IPS-18c (cell line): ENCODE data around the gene NSD2.
"Not testable (repeated sequence)": the region's sequence is repeated elsewhere in the genome, so short reads cannot be mapped to it uniquely, and the experiment has no call there.

Experiments
- H3K4me3 ChIP-seq: 2 replicates; pipeline ENCODE4 v1.7.0; 2013; ENCODE audit warnings: low read depth, mild to moderate bottlenecking, low read length, moderate library complexity; ENCODE audit not compliant: insufficient read depth
- H3K9me3 ChIP-seq: one replicate; pipeline ENCODE4 v1.6.1; 2013; ENCODE audit warnings: mild to moderate bottlenecking, low read length, moderate library complexity; ENCODE audit not compliant: control insufficient read depth, insufficient read depth

The NSD2 gene

GRCh38 chr4:1870578-1871443 lies at the start of gene NSD2:
Gene NSD2, plus strand, starts transcription at chr4:1871393. Its CDS starts 29,262 bp downstream, at chr4:1900655.
- Histone ChIP-seq H3K4me3 (peak within 1 kb of the TSS; percentile 79), H3K9me3 (no peaks in the 10 kb centered on the region)

GRCh38 chr4:1821679-1822567 lies 49.3 kb upstream of the NSD2 start:
- Histone ChIP-seq H3K4me3 (no peak overlapping the region), H3K9me3 (no peaks in the 10 kb centered on the region)

- H3K9me3 ChIP-seq, result no peaks in the 10 kb centered on the region
- no peak overlapping the region for H3K4me3 ChIP-seq
These were observed 48.3 kb upstream of the NSD2 start for GRCh38 chr4:1822568-1823544.

- no peak overlapping the region for H3K4me3 ChIP-seq
- H3K9me3 ChIP-seq, result no peaks in the 10 kb centered on the region
These were observed 47.7 kb upstream of the NSD2 start for GRCh38 chr4:1823545-1823932.

GRCh38 chr4:1824746-1825145 lies 46.4 kb upstream of the NSD2 start:
- Histone ChIP-seq H3K4me3 (no peak overlapping the region), H3K9me3 (peaks cover 3% of the 10 kb centered on the region)

GRCh38 chr4:1825326-1825725 lies 45.9 kb upstream of the NSD2 start:
- Histone ChIP-seq H3K9me3 (peaks cover 3% of the 10 kb centered on the region), H3K4me3 (no peak overlapping the region)

- Histone ChIP-seq H3K9me3 (peaks cover 3% of the 10 kb centered on the region), H3K4me3 (no peak overlapping the region)
These were observed 44.5 kb upstream of the NSD2 start for GRCh38 chr4:1826531-1827350.

- Histone ChIP-seq H3K4me3 (no peak overlapping the region), H3K9me3 (peaks cover 3% of the 10 kb centered on the region)
These were observed 41.0 kb upstream of the NSD2 start for GRCh38 chr4:1830234-1830633.

- H3K4me3 ChIP-seq, result no peak overlapping the region
- peaks cover 3% of the 10 kb centered on the region for H3K9me3 ChIP-seq
These were observed 40.5 kb upstream of the NSD2 start for GRCh38 chr4:1830642-1831228.

GRCh38 chr4:1831331-1831730 lies 39.9 kb upstream of the NSD2 start:
- Histone ChIP-seq H3K9me3 (peaks cover 3% of the 10 kb centered on the region), H3K4me3 (no peak overlapping the region)

- no peak overlapping the region for H3K4me3 ChIP-seq
- peaks cover 3% of the 10 kb centered on the region for H3K9me3 ChIP-seq
These were observed 38.5 kb upstream of the NSD2 start for GRCh38 chr4:1832690-1833089.

- Histone ChIP-seq H3K9me3 (peaks cover 3% of the 10 kb centered on the region), H3K4me3 (no peak overlapping the region)
These were observed 37.7 kb upstream of the NSD2 start for GRCh38 chr4:1833307-1834046.

GRCh38 chr4:1834047-1834775 lies 37.0 kb upstream of the NSD2 start:
- peaks cover 3% of the 10 kb centered on the region for H3K9me3 ChIP-seq
- no peak overlapping the region for H3K4me3 ChIP-seq

- H3K4me3 ChIP-seq, H3K9me3 ChIP-seq: not testable (repeated sequence)
These were observed 35.4 kb upstream of the NSD2 start for GRCh38 chr4:1835836-1836235.

- Histone ChIP-seq H3K9me3 (no peaks in the 10 kb centered on the region), H3K4me3 (no peak overlapping the region)
These were observed 34.5 kb upstream of the NSD2 start for GRCh38 chr4:1836650-1837049.
